UCSD-AML1 (cell line): ENCODE measurements around the gene RBMY1A1.
"Not testable (repeated sequence)": the region's sequence is repeated elsewhere in the genome, so short reads cannot be mapped to it uniquely, and the experiment has no call there.

Source experiments
- DNase-seq: peaks from one replicate; lab custom pipeline; 2025; ENCODE audit not compliant: unreplicated experiment; lab: John Stamatoyannopoulos, UW

RBMY1A1 gene

GRCh38 chrY:21534579-21534978, at the start of gene RBMY1A1:
TSS of gene RBMY1A1 (plus strand) at chrY:21534879. CDS start at chrY:21536892, 2,013 bp downstream.
- not testable (repeated sequence) for DNase-seq

DNA sequence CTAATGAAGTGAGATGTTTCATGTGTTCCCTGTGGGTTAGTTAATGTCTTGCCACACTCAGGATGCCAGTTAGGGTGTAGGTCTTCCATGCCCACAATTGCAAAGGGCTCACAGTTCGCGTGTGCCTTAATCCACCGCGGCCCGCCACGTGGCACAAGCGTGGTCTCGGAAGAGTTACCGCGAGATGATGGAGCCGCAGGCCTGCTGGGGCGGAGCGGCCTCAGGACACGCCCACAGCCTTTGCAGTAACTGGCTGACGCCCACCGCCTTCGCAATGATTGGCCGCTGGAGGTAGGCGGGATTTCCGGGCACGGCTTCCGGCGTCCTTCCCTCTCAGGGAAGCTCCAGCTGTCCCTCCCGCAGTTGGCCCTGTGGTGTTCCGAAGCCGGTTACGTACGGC, 23.6 kb upstream of the RBMY1A1 start, which contains the start of gene RBMY1B:
RBMY1B (plus strand) TSS at position 301 of the 400 bp plus-strand sequence. CDS start 2,013 bp downstream, outside the sequence.
- not testable (repeated sequence) for DNase-seq

DNA sequence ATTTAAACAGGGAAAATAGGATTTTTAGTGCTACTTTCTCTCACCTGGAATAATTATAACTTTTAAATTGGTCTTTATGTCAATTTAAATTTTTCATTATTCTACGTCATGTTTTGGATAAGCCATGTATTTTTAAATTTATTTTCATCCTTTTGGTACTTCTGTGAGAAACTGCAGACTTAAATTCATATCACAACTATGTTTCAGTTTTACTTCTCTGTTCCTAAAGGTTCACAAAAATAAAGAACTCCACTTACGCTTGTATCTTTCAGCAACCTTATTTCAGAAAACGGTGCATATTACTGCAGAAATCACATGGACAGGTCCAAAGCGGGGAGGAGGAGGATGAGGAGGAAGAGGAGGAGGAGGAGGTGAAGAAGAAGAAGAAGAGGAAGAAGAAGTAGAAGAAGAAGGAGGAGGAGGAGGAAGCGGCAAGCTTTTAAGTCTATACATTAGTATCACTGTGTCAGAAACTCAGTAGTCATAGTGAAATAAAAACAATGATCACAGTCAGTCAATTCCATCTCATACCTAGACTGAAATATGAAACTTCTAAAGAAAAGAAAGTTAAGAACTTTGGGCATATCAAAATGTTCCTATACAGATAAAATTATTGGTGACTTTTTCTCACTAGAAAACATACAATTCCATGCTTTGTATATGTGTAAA, 24.8 kb downstream of the RBMY1A1 start:
- not testable (repeated sequence) for DNase-seq

GRCh38 chrY:21585449-21585848, 50.8 kb downstream of the RBMY1A1 start:
- DNase-seq, result no peak

DNA sequence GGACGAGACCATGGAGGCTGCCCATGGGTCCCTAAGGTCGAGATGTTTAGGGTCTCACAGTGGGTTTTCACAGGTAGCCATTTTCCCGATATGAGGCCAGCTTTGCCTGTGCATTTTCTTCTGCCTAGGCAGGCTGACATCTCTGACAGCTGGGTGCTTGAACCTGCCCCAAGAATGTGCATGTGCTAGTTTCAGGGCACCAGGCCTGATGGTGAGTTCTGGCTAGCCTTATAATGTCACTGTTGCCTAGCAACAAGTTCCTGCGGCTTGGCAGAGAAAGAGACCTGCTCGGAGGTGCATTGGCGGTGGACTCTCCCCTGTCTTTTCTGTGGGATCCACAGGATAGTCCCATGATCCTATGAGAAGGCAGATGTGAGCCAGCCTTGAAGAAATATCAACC, 51.8 kb downstream of the RBMY1A1 start:
- DNase-seq, result not testable (repeated sequence)

- DNase-seq, result no peak
Observed at GRCh38 chrY:21592059-21592458, 57.4 kb downstream of the RBMY1A1 start.

DNA sequence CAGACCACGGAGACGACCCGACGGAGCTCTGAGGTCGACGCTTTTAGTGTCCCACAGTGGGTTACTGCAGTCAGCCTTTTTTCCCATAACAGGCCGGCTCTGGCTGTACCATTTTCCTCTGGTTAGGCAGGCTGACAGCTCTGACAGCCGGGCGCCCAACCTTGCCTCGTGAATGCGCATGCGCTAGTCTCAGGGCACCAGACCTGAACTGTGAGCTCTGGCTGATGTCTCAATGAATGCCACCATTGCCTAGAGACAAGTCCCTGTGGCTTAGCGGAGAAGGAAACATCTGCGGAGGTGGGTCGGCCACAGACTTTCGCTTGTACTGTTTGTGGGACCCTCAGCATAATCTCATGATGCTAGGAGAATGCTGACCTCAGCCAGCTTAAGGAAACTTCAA, 61.6 kb downstream of the RBMY1A1 start:
- not testable (repeated sequence) for DNase-seq
